Measurements from ENCODE around the gene IGIP.
A peak's percentile ranks its signal among the peaks of the same experiment; 100 is the strongest.

The IGIP gene

DNA sequence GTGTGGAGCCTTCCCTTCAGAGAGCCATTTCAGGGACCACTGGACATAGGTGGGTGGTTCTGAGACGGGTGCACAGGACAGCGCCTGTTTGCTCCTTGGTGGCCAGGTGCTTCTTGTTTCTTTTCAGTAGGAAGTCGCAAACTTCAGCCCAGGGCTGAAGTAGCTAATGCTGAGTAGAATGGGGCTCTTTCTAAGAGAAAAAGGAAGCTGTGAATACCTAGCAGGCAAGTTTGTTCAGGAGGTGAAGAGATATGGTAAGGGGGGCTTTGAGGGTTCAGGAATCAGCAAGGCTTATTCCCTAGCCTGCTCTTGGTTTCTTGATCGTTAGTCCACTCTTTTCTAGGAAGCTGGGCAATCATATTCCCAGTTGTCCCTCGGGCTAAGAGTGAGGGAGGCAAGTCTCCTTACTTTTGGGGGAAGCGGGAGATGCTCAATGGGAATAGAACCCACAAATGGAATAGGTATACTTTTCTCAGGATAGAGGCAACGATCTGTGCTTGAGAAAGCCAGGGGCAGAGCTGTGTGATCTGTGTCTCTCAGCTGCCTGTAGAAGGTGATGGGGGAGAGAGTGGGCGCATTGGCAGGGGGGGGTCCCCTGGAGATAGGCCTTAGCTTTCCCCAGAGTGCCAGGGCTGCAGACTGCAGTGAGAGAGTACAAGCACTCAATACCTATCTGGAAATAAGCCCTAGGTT lies 13.7 kb upstream of the IGIP start:
- no peak for DNase-seq

DNA sequence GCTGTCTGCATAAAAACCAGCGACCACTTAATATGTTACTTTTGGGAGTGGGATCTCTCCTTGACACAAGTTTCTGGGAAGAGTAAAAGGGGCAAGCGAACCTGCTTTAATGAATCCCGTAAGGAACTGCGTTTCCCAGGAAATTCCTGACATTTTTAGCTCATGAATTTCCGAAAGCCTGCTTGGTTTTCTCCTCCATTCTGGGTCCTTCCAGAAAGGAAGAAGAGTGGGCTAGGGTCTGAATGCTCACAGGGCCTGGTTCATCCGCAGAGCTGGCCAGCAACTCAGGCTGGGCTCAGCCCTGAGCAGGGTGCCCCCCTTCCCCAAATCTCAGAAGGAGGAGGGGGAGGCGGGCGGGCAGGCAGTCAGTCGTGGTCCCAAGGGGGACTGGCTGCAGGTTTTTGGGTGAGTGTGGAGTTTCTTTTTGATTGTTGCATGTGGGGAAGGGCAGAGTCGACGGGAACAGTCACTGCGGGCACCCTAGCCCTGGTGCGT lies 13.0 kb upstream of the IGIP start:
- DNase-seq: no peak

DNA sequence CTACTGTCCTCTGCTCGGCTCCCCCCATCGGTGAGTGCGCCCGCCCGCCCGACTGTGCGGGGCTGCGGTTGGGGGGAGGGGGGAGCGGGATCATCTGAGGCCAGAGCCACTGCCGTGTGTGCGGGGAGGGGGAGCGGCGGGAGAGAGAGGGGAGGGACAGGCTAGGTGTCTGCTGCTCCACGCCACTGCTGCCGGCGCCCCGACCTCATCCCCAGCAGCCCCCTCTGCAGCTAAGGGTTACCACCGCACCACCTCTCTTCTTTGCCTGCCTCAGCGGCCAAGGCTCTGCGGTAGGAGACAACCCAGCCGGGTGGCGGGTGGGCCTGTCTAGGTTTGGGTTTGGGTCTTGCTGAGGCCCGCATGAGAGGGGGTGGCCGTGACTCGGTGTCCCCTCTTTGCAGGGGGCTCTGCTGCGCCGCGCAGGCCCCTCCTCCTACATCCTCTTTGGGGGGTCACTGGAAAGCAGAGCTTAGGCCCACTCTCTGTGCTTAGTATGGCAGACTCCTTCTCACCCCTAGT lies 12.5 kb upstream of the IGIP start:
- peak; percentile 65 for DNase-seq

DNA sequence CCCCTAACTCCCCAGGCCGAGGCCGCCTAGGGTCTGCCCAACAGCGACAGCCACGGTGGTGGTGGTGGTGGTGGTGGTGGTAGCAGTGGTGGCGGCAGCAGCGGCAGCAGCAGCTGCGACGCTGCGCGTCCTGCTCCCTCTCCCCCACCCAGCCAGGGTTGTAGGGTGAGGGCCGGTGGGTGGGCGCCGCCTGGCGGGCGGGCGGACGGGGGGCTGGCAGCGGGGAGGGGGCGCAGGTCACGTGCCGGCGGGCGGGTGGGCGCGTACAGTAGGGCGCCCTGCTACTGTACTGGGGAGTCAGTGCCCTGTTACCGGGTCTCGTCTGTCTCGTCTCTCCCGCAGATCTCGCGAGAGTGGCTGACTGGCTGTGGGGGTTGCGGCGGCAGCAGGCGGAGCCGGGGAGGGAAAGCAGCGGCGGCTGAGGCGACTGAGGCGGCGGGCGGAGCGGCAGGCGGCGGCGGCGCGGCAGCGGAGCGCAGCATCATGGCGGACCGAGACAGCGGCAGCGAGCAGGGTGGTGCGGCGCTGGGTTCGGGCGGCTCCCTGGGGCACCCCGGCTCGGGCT lies 12.0 kb upstream of the IGIP start, which contains the start of gene PURA:
Gene PURA (plus strand): TSS at position 411 of the 565 bp plus-strand sequence. CDS start 73 bp downstream, at position 484.
- DNase-seq: peak; percentile 97

DNA sequence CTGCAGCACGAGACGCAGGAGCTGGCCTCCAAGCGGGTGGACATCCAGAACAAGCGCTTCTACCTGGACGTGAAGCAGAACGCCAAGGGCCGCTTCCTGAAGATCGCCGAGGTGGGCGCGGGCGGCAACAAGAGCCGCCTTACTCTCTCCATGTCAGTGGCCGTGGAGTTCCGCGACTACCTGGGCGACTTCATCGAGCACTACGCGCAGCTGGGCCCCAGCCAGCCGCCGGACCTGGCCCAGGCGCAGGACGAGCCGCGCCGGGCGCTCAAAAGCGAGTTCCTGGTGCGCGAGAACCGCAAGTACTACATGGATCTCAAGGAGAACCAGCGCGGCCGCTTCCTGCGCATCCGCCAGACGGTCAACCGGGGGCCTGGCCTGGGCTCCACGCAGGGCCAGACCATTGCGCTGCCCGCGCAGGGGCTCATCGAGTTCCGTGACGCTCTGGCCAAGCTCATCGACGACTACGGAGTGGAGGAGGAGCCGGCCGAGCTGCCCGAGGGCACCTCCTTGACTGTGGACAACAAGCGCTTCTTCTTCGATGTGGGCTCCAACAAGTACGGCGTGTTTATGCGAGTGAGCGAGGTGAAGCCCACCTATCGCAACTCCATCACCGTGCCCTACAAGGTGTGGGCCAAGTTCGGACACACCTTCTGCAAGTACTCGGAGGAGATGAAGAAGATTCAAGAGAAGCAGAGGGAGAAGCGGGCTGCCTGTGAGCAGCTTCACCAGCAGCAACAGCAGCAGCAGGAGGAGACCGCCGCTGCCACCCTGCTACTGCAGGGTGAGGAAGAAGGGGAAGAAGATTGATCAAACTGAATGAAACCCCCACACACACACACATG lies 11.2 kb upstream of the IGIP start:
- peak; percentile 82 for DNase-seq

DNA sequence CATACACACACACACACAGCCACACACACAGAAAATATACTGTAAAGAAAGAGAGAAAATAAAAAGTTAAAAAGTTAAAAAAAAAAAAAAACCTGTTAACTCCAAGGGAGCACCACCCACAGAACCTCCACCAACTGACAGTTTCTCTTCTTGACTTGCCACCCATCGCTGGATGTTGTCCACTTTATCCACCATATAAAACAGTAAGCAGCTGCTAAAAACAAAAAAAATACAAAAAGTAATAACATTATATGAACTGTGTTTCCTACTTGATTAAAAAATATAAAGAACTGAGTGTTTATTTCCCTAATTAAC lies 10.6 kb upstream of the IGIP start:
- no peak for DNase-seq

DNA sequence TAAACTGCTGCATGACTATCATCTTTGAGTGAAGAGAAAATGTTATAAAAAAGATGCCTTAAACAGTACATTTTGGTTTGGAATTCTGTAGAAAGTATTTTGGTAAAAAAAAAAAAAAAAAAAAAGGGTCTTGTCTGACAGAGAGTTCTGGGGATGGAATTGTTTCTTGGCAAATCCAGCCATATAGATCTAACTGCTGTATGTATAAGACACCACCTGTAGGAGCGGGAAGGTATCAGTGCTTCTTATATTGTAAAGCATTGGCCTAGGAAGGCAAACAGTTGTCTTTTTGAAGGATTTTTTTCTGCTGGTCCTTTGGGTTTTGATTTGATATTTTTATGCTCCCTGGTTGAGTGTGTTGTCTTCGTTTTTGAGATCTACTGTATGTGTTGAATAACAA lies 9.0 kb upstream of the IGIP start:
- DNase-seq: no peak

DNA sequence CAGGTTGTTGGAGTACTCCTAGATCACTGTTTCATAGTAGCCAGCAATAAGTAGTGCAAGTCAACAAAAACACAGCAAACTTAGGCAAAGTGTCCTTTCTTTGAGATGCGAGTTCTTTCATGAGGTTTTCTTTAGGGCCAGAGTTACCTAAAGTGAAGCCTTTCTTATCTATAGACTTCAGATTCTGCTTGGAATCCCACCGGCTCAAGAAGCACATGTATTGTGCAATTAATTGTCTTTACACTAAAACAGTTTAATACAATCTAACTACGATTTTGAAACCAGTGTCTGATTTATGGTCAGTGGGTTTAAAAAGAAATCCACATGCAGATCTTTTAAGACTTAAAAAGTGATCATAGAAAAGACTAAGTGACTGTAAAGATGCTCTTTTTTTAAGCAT lies 8.2 kb upstream of the IGIP start:
- no peak for DNase-seq

DNA sequence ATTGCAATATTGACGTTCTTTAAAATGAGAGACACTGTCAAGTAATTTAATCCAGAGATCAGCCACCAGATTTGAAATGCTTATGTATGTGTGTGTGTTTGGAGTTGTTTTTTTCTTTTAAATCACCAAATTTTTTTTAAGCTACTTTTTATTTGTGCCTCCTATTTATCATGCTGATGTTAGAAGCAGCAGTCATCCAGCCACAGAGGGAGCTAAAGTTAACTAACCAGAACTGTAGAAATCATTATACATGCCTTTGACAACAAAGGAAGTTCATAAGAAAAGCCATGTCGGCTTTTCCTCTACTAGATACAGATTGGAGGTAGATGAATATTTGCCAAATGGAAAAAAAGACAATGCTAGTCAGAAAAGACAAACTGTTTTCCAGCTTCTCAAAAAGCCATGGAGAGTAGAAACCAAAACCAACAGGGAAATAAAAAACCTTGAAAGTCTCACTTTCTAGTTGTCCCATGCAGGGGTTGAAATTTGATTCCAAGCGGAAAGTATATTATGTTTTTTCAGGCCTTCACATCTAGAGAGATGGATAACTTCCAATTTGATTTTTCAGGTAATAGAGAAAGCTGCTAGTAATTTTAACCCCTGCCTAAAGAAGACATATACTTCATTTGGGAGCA lies 7.3 kb upstream of the IGIP start:
- no peak for DNase-seq

DNA sequence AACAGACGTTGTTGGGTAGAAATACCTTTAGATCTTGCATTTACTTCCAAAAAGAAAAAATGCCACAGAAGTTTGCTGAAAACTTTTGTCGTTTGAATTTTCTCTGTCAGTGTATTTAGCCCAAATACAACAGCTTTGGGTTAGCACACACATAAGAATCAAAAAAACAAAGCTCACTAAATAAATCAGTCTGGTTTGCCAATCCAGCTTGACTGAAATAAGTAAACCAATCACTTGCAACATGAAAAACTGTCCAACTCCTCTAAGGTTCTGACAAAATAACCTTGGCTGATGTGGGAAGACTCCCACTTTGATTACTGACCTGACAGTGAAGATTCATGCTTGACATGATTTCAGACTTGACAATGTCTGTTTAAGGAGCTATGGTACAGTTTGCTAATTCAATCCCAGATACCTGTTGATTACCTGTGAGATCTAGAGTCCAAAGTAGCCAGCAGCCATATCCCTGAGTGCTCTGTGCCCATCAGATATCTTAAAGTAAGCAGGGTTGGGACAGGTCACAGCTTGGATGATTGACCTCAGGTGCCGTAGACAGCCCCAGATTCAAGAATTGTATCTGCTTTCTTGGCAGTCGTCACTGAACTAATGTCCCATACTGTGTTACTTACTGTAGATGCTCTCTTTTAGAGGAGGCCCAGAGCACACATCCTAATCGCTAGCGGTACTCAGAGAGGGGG lies 727 bp downstream of the IGIP start:
- DNase-seq: no peak

DNA sequence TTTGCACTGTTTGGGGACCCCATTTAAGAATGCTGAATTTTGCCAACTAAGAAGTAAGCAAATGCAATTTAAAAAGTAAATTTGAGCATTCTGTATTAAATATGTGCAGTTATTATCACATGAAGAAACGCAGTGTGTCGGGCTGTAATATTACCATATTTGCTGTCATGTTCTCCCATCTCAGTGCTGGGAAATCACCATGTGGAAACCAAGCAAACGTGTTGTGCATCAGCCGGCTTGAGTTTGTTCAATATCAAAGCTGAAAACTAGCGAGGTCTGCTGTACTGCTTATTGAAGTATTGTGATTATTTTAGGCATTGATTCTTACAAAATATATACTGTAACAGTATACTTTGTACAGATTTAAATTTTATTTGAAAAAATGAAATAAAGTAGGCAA lies 2.6 kb downstream of the IGIP start:
- no peak for DNase-seq

DNA sequence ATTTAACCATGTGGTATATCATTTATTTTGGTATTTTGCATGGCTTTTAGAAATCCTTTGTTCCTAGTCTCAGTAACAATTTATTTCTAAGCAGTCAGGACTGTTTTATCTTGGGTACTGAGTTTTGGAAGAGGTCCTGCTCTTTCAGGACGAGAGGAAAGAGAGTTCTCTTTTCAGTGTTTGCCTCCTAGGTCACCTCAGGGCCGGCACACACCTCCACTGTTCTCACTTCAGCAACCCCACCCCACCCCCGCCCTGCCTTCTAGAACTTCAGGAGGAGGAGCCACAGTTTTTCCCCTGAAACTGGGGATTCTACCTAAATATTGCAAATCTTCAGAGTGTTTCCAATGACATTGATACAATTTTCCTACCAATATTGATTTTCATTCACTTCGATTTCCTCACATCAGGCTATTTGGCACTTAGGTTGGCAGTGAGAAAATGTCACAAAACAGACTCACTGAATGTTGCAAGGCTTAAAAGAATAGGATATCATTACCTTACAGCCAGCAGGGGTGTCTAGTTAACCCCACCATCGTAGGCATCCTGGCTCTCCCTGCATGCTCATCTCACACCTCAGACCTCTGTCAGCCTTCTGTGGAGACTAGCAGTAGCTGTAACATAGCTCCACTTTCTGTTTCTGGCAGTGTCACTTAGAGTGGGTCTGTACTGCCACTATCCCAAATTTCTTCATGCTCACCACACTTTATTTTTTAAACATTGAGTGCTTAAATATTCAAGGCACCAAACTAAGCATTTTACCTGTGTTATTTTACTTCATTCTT lies 5.4 kb downstream of the IGIP start:
- no peak for DNase-seq

DNA sequence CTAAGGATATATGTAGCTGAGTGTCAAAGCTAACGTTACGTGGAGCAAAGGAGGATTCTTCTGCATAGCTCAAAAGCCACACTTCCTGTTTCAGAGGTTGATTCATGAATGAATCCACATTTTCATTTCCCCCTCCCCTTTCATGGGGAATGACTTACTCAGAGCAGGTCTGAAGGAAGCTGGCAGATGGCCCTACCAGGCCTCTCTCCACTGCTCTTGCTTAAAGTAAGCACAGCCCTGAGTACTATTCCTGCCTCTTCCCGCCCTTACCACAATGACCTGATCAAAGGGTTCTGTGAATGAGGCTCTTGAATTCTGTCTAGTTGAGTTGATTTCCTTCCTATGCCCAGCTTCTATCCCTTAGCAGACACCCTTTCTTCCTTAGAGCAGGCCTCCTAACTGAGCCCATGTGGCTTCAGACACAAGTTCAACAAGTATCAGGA lies 6.3 kb downstream of the IGIP start:
- DNase-seq: peak; percentile 56

DNA sequence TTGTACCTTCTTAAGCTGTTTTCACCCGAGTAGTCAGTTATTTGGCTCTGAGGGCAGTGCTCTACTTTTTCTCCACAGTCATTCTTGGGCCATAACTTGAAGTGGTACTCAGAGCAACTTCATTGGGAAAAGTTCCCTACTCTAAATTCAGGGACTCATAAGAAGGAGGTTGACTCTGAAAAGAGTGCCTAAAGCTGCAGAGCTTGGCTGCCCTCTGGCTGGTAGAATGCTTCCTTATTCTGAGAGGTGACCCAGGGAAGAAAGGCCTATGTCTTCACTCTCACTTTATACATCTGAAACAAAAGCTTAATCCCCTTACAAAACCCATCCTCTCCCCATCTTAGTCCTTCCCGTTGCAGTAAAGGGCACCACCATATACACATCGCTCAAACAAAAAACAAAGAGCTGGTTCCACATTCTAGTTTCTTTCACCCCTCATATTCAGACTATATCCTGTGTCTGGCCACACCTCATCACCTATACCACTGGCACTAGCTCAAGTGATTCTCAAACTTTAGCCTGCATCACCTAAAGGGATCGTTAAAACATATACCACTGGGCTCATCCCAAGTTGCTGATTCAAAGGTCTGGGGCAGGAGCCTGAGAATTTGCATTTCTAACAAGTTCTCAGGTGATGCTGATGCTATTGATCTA lies 7.9 kb downstream of the IGIP start:
- DNase-seq: peak; percentile 28

DNA sequence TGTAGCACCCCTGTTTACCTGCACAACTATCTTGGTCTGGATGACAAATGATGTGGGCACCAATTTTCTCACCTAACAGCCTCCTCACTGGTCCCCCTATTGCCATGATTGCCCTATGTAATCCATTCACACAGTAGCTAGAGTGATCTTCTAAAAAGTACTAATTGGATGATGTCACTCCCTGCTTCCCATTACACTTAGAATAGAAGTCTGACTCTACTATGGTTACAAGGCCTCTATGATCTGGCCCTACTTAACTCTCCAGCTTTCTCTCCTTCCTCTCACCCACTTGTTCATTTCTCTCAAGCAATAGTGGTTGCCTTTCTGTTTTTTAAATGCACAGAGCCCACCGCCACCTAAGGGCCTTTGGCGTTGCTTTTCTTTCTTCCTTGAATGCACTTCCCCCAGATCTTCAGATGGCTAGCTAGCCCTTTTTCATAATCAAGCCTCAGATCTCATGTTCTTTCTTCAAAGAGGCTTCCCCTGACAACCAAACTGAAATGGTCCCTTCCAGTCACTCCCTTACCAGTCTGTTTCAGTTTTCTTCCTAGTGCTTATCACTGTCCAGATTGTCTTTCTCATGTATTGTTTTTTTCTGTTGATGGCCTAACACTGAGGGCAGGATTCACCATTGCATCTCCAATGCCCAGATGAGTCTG lies 8.7 kb downstream of the IGIP start:
- DNase-seq: no peak

DNA sequence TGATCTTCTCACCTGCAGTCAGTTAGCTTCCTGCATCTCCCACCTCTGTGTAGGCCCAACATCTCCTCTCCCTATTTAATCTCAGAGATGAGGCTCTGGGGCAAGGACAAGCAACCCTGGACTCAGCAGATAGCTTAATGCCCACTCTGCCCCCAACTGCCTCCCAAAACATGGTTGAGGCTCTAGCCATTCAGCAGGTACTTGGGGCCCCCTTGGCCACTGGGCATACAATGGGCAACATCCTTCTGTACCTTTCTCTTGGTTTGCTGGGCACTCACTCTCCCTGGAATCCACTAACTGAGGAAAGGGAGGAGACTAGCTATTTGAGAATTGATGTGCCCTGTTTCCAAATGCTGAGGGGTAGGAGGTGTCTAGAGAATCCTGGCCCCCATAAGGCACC lies 9.4 kb downstream of the IGIP start:
- DNase-seq: no peak

DNA sequence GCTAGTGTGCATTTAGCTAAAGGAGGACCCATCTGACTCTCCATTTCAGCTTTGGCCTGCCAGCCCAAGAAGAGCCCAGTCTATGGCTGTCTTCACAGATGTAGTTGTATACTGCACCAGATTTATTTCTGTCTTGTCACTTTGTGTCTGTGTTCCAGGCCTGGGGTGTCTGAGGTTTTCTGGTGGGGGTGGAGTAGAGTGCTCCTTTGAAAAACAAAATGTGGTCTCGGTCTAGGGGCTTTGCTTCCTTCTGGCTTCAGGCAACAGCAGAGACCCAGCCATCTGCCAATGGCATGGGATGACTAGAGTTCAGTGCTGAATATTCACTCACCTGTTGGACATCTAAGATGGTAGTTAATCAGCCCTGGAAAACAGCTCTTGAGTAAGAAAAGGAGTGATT lies 10.9 kb downstream of the IGIP start:
- DNase-seq: no peak

DNA sequence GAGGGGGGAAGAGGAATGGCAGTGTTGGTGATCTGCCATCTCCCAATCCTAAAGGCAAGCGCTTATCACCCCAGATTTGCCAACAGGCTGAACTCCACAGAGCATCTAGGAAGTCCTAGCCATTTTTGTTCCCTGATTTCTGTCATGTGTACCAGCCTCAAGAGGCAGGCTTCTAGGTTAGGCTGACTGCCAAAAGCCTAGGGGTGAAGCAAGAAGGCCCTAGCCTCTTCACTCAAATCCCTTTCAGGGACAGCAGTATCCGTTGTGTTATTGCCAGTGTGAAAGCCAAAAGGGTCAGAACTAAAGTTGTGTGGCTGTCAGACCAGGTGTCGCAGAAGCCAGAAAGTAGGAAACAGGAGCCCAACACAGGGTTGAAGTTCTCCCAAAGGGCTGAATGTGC lies 14.7 kb downstream of the IGIP start:
- DNase-seq: no peak

DNA sequence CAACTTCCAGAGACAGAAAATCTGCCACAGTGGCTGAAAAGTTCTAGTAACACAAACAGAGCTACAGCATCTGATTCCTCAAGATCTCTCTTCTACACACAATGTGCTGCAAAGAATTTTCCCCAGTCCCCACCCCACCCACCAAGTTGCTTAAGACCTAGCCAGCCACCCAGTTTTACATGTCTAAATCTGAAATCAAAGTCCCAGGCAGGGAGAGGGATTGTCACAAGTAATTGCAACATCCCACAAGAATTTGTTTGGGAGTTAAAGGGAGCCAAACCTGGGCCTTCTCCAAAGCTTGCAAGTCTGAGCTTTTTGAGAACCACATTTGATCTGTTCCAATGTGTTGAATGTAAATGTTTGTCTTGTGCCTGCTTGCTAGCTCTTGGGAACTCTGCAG lies 15.5 kb downstream of the IGIP start:
- DNase-seq: no peak

DNA sequence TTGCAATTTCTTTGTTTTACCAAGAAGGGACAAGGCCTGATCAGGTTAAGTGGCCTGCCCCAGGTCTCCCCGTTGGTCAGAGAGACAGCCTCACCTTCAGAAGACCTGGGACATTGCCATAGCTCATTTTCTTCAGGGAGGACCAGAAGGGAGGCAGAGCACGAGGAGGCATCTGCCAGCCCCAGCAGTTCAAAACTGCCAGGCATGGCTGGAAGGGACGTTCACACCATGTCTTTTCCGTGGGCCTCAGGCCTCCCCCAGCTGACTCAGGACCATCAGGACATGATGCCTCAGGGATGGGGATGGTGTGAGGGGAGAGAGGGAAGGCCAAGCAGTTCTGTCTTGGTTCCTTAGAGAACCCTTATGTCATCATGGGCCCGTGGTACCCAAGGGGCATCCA lies 16.5 kb downstream of the IGIP start:
- no peak for DNase-seq

DNA sequence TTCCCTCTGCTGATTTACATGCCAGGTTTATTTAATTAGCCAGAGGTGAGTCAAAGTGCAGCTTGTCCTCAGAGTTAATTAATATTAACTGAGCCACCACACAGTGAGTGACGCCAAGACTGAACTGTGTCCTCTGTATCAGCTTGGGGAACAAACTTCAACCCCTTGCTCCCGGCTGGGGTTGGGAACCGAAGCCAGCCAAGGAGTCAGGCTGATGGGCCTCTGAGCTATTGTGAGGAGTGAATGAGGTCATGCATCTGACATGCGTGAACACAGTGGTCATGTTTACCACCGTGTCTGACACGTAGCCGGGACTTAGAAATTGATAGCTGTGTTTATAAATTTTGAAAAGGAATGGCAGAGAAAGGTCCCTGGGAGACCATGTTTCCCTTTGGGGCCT lies 17.1 kb downstream of the IGIP start:
- DNase-seq: no peak
